GM04503 (cell line): ENCODE data around the gene PTPRN2.
"Not testable (repeated sequence)": the region's sequence is repeated elsewhere in the genome, so short reads cannot be mapped to it uniquely, and the experiment has no call there.

ENCODE experiments used
- DNase-seq: peaks from one replicate; pipeline ENCODE4 v3.0.0-alpha.2; 2012; ENCODE audit warnings: low read depth

Gene PTPRN2

DNA sequence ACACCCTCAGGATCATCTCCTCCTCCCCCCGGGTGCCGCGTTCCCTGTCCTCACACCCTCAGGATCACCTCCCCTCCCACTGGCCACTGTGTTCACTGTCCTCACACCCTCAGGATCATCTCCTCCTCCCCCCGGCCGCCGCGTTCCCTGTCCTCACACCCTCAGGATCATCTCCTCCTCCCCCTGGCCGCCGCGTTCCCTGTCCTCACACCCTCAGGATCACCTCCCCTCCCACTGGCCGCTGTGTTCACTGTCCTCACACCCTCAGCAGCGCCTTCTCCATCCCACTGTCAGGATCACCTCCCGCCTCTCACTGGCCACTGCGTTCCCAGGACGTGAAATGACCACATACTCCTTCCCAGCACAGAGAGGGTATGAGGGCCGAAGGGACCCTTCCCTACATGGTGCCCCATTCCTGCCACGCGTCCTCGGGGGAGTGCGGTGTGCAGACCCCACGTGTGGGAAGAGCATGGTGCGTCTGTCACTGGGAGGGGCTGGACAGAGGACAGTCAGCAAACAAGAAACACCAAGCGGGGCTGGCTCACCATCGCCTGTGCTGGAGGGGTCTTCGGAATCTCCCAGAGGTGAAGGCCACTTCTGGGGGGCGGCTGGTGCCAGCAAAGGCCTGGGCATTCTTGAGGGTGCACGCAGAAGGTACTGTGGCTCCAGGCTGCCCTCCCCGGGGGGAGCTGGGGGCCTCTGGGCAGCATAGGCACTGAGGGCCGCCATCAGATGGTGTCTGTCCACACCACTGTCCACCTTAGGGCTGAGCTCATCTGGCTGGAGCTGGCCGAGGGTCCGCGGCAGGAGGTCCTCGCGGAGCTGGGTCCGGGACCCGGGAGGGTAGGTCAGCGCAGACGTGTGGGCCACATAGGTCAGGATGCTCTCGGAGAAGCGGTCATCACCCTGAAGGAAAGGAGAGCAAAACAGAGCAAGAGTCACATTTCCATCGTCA, 421.0 kb downstream of the PTPRN2 start:
- DNase-seq: no peak

DNA sequence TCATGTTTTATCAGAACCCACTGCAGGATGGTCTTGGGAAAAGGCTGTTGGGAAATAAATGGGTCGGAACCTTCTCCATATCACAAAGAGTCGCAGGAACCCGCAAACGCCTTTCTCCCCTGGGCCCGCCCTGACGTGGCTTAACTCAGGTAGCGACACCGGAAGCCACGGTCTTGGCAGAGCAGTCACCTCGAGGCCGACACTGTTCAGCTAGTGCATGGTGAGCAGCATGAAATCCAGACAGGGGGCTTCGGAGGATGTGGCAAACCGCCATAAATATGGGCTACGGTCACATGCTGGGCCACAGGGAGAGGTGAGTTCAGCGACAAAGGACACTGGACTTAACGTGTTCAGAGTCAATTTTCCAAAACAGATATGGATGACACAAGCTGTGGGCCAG, 421.9 kb downstream of the PTPRN2 start:
- DNase-seq: no peak

DNA sequence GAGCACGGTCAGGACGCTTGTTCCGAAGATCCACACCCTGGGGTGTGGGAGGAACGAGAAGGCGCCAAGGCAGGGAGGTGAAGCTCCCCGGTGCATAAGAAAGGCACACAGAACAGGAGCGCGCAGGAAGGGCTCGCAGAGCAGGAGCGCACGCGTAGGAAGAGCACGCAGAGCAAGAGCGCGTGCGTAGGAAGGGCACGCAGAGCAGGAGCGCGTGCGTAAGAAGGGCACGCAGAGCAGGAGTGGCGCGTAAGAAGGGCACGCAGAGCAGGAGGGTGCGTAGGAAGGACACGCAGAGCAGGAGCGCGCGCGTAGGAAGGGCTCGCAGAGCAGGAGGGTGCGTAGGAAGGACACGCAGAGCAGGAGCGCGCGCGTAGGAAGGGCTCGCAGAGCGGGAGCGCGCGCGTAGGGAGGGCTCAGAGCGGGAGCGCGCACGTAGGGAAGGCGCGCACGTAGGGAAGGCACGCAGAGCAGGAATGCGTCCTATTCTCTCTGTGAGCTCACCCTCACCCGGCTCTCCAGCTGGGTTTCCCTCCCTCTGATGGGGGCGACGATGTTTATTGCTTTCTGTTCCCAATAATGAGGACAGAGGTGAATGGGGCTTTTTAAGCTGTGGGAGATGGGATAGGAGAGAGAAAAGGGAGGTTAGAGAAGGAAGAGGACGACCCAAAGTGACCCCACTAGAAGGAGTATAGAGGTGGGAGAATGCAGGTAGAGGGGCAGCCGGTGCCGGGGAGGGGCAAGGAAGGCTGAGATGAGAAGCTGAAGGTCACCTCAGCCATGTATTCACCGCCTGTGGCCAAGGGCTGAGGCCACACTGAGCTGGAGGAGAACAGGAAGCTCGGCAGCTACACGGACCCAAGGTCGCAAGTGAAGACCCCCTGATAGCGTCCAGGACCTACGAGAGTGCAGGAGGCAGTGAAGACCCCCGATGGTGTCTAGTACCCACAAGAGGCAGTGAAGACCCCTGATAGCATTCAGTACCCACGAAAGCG, 423.2 kb downstream of the PTPRN2 start:
- DNase-seq: no peak

DNA sequence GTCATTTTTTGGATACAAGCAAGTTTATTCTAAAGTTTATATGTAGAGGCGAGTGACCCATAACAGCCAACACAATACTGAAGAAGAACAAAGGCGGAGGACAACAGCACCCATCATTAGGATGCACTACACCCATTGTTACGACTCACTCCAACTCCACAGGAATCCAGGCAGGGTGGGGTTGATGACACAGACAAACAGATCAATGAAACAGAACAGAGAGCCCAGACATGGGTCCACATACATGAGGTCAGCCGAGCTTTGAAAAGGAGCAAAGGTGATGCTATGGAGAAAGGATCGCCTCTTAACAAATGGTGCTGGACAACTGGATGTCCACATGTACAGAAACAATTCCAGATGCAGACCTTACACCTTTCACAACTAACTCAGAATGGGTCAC, 426.4 kb downstream of the PTPRN2 start:
- DNase-seq: no peak

DNA sequence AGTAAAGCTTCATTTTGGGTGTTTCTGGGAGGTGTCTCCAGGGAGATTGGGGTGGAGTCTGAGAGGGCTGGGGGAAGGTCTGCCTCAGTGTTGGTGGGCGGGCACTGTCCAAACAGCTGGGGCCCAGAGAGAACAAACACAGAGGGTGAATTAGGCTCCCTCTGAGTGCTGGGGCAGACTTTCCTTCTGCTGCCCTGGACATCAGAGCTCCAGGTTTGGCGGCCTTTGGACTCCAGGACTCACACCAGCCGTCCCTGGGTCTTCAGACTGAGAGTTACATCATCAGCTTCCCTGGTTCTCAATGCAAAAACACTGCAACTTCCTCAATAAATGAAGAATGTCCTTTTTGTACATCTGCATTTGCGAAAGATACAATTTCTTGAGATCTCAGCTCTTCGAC, 427.4 kb downstream of the PTPRN2 start:
- no peak for DNase-seq

DNA sequence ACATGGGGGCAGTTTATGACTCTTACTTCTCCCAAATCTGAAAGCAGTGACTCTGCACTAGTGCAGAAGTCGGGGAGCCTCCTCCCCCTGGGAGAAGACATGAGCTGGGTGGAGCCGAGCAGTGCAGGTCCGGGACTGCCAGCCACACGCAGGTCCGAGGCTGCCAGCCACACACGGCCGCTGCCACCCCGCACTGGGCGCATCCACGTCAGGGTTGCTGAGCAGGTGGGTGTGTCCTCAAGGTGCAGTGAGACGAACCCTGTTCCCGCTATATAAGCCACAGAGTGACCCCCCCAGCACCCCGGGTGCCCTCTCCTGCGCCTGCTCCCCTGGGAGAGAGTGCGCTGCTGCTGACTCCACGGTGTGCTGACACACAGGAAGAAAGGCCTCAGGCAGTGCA, 430.2 kb downstream of the PTPRN2 start:
- DNase-seq: no peak

DNA sequence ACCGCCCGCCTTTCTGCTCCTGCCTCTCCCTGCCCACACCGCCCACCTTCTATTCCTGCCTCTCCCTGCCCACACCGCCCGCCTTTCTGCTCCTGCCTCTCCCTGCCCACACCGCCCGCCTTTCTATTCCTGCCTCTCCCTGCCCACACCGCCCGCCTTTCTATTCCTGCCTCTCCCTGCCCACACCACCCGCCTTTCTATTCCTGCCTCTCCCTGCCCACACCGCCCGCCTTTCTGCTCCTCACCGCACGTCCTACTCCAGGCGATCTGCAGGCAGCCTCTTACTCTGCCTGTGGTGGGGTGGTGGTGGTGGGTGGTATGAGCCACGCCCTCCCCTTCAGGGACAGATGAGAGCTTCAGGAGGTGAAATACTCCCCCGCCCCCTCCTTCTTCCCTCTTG, 436.4 kb downstream of the PTPRN2 start:
- DNase-seq: not testable (repeated sequence)

DNA sequence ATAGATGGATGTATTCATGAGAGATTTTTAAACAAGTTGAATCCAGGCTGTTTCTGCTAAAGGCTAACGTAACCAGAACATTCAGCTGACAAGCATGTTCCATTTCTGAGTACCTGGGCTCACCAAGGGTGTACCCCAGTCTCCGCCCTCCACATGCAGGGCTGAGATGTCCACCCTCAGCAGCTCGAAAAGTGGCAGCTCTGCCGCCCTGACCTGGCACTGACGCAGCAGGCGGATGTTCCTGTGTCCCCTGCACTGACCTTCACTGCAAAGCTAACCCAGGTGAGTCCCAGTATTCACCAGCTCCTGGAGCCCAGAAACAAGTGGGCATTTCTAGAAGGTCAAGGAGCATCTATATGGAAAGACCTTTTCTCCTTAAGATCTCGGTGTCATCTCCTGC, 437.4 kb downstream of the PTPRN2 start:
- no peak for DNase-seq

DNA sequence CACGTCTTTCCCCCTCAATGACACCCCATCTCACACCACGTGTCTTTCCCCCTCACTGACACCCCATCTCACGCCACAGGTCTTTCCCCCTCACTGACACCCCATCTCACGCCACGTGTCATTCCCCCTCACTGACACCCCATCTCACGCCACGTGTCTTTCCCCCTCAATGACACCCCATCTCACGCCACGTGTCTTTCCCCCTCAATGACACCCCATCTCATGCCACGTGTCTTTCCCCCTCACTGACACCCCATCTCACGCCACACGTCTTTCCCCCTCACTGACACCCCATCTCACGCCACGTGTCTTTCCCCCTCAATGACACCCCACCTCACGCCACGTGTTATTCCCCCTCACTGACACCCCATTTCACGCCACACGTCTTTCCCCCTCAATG, 440.2 kb downstream of the PTPRN2 start:
- not testable (repeated sequence) for DNase-seq

DNA sequence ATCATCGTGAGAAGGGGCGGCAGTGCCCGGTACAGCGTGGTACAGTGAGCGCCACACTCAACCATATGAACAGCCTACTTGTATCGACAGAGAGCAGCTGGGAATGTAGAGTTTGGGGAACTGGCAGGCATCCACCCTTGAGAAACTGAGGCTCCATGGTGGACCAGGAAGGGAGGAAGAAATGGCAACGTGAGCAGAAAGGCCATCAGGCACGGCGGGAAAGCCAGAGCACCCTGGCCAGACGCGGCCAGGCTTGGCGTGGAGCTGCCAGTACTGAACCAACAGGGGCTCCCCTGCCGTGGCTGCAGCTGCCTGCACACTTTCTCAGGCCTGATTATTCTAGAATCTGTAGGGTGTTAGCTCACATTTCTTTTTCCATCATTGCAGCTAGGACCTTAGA, 442.3 kb downstream of the PTPRN2 start:
- DNase-seq: no peak

DNA sequence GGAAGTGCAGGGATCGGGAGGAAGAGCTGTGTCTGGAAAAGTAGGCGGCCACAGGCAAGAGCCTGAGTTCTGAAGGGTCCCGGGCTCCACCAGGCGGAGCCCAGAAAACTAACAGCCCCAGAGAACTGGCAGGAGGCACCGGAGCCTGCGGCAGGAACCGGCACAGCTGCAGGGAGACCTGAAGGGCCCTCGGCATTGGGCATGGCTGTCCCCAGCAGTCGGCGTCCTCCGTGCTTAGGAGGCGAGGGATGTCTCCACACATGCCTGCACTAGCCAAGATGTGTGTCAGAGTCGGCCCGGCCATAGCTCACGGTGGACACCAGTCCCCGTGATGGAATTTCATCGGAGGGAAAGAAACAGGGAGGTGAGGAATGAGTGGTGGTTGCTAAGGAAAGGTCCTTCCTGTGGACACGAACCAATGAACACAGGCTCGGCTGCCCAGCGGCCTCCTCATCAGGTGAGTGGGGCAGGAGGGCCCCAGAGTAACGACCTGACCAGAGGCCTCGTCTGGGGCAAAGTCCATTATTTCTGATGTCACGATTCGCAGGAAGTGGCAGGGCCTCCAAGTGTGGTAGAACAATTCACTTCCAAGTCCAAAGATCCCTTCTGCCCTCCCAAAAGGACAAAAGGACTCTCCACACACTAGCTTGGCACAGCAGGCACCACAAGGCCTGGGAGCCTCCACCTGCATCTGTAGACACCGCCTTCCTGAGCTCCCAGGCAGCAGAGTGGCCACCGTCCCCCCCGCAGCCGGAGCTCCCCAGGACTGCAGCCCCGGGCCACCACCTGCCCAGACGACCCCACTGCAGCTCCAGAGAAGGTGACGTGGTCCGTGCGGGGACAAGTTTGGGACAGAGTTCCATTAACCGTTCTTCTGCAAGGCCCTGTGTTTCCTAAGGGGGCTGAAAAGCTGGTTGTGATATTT, 444.2 kb downstream of the PTPRN2 start:
- DNase-seq: no peak

DNA sequence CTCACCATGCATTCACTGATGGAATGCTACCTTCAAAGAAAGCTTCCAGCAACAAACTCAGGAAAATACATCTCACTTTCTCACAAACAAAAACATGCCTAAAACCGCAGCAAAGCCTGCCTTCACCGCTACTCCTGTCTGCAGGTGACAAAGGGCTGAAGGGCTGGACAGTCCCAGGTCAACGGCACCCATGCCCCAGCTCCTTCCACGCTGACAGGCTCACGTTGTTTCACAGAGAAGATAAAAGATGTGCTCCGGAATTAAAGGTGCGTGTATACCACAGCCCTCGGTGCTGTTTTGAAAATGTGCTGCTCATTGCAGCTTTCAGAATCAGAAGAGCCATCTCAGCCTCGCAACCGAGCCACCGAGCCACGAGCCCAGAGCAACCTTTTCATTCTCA, 445.0 kb downstream of the PTPRN2 start:
- no peak for DNase-seq

DNA sequence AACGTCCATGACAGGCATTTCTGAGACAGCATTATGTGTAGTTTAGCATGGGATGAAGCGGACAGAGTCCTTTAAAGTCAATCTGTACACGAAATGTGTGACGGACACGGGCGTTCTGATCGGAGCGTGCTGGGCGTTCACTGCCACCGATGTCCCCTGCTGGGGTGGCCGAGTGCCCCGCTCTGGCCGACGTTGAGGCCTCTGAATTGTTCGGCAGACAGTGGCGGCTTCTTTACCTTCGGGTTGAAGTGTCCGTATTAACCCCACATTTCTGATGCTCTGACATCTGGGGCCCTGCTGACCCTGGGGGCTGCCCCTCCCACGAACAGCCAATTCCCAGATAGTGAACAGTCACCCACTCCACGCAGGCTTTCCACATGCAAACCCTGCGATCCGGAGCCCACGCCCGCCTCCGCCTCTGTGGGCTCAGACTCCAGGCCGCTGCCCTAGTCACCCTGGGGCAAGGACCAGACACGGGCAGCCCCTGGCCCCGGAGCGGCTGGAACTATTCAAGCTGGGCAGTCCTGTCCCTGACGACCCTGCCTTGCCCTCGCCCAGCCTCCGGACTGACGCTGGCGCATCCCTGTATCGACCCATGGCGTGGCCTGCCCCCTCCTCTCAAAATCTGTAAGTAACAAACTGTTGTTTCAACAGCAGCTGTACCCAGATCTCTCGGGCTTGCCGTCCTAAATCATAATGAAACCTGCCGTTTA, 445.7 kb downstream of the PTPRN2 start:
- DNase-seq: no peak

DNA sequence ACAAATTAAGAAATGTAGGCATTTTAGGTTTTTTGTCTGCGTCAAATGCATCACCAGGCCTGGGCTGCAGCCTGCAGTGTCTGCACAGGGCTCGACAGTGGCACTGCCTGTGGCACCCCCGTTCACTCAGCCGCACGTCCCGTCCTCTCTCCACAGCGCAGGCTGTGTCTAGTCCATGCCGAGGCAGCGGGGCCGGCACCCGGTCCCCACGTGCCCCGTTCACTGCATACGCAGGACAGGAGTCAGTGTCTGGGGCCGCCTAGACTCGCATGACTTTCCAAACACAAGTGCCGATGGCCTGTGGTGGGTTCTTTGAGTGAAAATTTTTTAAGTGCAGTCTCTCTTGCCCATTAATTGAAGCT, 446.4 kb downstream of the PTPRN2 start:
- DNase-seq: no peak

DNA sequence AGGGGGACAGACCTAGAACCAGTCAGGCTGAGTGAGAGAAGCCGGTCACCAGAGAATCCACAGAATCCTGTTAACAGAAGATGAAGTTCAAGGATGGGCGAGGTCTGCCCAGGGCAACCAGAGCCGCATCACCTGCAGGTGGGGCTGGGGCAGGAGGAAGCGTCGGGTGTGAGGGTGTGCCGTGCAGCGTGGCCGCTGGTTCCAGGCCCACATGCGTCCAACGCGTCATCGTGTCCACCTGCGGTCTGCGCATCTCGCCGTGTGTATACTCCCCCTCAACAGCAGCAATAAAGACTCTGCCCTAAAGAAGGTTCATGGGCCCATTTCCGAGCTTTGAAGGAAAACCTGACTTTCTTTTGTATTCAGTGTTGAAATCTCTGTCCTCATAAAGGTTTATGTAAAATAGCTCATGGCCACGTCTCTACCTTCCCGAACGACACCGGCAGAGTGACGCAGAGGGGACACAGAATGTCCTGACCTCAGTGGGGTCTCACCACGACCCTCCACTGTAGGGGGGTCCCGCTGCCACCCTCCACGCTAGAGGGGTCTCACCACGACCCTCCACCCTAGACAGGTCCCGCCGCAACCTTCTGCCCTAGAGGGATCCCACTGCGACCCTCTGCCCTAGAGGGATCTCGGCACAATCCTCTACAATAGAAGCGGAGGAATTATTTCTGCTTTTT, 446.9 kb downstream of the PTPRN2 start:
- DNase-seq: no peak

DNA sequence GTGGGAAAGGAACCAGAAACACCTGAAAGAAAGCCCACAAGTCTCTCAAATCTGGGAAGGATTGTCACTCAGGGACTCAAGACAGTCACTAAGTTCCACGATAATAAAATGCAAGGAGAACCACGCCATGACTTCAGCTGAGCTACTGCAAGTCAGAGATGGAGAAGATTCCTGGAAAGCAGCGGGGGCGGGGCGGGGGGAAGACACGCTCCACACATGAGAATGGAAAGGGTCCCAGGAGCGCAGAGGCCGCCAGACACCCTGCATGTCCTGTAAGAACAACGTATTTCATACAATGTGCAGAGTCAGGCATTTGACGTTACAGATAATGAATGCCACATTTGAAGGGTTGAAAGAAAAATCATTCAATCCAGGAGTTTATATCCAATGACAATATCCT, 448.1 kb downstream of the PTPRN2 start:
- no peak for DNase-seq

DNA sequence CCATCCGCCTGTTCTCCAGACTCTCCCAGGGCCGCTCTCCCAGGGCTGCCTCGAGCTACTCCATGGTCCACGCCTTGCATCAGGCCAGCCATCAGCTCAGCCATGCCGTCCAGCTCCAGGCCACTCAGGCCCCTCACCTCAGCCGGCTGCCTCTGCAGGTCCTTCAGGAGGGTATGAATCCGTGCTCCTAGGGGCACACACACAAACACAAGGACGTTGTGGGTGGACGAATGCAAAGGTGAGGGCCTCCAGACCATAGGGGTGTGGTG, 449.4 kb downstream of the PTPRN2 start:
- no peak for DNase-seq

DNA sequence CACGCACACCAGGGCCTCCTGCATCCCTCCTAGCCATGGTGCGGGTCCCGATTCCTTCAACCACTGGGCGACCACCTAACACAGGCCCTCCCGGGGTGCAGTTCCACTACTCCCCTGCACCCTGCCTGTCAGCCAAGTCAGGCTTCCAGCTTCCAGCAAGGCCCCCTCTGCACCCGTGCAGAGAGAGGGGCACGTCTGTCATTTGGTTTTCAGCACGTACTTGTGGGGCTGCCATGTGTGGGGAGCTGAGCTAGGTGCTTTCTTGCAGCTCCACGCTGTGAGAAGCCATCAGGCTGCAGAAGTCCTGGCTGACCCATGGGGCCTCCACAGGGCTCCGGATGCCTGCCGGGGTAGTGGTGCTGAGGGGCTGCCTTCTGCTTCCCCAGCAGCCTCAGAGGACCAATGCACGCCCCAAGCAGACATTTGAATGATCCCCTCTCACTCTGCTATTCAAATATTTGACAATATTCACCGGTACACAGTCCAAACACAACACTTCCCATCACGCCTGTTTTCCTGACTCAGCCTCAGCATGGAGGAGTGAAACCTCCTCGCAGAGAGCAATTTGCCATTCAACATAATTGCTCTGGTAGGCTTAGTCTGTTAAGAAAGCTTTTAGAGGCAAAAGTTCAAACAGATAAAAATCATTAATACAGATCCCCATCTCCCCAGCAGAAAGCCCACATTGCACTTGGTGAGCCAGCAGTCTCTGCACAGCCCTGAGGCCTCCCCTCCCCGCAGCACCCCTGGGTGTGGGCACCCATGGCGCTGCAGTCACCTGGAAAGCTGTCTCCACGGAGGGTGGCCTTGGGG, 449.9 kb downstream of the PTPRN2 start:
- DNase-seq: no peak

DNA sequence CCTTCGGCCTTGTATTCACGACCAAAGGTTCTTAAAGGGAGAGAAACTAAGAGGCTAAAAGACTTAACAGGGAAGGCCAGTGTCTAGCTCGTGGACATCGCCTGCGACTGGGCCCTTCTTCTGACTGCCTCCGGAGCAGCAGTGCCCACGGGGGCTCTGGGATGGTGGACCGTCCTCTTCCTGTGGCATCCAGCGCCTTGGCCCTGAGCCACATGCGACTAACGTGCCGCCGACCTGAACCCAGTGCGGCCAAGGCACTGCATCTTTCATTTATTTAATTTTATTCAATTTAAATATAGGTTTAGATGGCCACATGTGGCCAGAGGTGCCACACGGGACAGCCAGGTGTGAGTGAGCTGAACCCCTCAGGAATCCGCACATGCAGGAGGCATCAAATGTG, 451.7 kb downstream of the PTPRN2 start:
- DNase-seq: no peak

DNA sequence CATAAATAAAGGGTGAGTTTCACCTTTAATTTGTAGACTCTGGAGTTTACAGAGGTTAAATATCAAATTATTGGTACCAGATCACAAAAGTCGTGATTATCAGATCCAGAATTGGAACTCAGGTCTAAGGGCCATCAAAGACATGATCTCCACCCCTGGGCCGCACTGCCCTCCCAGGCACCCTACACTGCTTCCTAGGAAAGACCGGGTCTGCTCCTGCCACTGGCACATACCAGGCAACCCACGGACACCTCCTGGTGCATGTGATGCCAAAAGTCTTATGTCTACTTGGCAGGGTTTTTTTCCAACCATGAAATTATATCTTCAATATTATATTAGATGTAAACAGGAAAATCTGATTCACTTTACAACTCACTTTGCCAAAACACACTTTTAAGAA, 452.8 kb downstream of the PTPRN2 start:
- DNase-seq: no peak
